ENCODE measurements around the gene RAG2.
A peak's percentile ranks its signal among the peaks of the same experiment; 100 is the strongest.
"Not testable (repeated sequence)": the region's sequence is repeated elsewhere in the genome, so short reads cannot be mapped to it uniquely, and the experiment has no call there.

Gene RAG2

GRCh38 chr11:36581536-36581935, 16.5 kb downstream of the RAG2 start:
- Mint-ChIP-seq H3K36me3 (ENCODE audit: low read depth) (no peaks in the 10 kb centered on the region), H3K4me1 (ENCODE audit: low read depth) (no peaks in the 10 kb centered on the region), H3K9me3 (no peaks in the 10 kb centered on the region), H3K4me3 (no peak overlapping the region), H3K27me3 (ENCODE audit: low read depth) (peaks cover 5% of the 10 kb centered on the region), H3K27ac (no peak overlapping the region)

- no peaks in the 10 kb centered on the region for H3K9me3 Mint-ChIP-seq
- H3K4me3 Mint-ChIP-seq = no peak overlapping the region
- H3K27me3 Mint-ChIP-seq (ENCODE audit: low read depth) = peaks cover 4% of the 10 kb centered on the region
- no peaks in the 10 kb centered on the region for H3K4me1 Mint-ChIP-seq (ENCODE audit: low read depth)
- H3K27ac Mint-ChIP-seq = no peak overlapping the region
- no peaks in the 10 kb centered on the region for H3K36me3 Mint-ChIP-seq (ENCODE audit: low read depth)
These were observed 19.6 kb downstream of the RAG2 start for GRCh38 chr11:36578458-36578857.

GRCh38 chr11:36577859-36578258, 20.2 kb downstream of the RAG2 start:
- Mint-ChIP-seq H3K9me3 (no peaks in the 10 kb centered on the region), H3K27me3 (ENCODE audit: low read depth) (peaks cover 4% of the 10 kb centered on the region), H3K27ac (no peak overlapping the region), H3K4me1 (ENCODE audit: low read depth) (no peaks in the 10 kb centered on the region), H3K36me3 (ENCODE audit: low read depth) (no peaks in the 10 kb centered on the region), H3K4me3 (no peak overlapping the region)

- no peaks in the 10 kb centered on the region for H3K9me3 Mint-ChIP-seq
- no peak overlapping the region for H3K4me3 Mint-ChIP-seq
- H3K4me1 Mint-ChIP-seq (ENCODE audit: low read depth) = no peaks in the 10 kb centered on the region
- H3K27ac Mint-ChIP-seq = no peak overlapping the region
- peaks cover 8% of the 10 kb centered on the region for H3K27me3 Mint-ChIP-seq (ENCODE audit: low read depth)
- H3K36me3 Mint-ChIP-seq (ENCODE audit: low read depth) = no peaks in the 10 kb centered on the region
These were observed 20.7 kb downstream of the RAG2 start for GRCh38 chr11:36577373-36577772.

GRCh38 chr11:36574486-36574885, 23.6 kb downstream of the RAG2 start:
- Mint-ChIP-seq H3K4me3 (no peak overlapping the region), H3K27ac (no peak overlapping the region), H3K27me3 (ENCODE audit: low read depth) (peaks cover 28% of the 10 kb centered on the region), H3K4me1 (ENCODE audit: low read depth) (no peaks in the 10 kb centered on the region), H3K9me3 (no peaks in the 10 kb centered on the region), H3K36me3 (ENCODE audit: low read depth) (no peaks in the 10 kb centered on the region)

DNA sequence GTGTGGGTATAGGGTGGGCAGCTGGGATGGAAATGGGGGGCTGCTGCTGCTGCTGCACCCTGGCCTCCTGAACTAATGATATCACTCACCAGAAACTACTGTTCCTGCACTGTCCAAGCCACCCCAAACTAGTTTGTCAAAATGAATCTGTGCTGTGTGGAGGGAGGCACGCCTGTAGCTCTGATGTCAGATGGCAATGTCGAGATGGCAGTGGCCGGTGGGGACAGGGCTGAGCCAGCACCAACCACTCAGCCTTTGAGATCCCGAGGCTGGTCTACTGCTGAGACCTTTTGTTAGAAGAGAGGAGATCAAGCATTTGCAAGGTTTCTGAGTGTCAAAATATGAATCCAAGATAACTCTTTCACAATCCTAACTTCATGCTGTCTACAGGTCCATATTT, 28.9 kb downstream of the RAG2 start:
- no peaks in the 10 kb centered on the region for H3K36me3 Mint-ChIP-seq (ENCODE audit: low read depth)
- peaks cover 4% of the 10 kb centered on the region for H3K4me1 Mint-ChIP-seq (ENCODE audit: low read depth)
- H3K9me3 Mint-ChIP-seq = no peaks in the 10 kb centered on the region
- no peak overlapping the region for H3K4me3 Mint-ChIP-seq
- H3K27me3 Mint-ChIP-seq (ENCODE audit: low read depth) = peaks cover 60% of the 10 kb centered on the region
- H3K27ac Mint-ChIP-seq = no peak overlapping the region

- Mint-ChIP-seq H3K9me3 (no peaks in the 10 kb centered on the region), H3K4me3 (no peak within 1 kb of the TSS), H3K27me3 (ENCODE audit: low read depth) (peaks cover 67% of the 10 kb centered on the region), H3K27ac (no peak within 1 kb of the TSS), H3K4me1 (ENCODE audit: low read depth) (peaks cover 5% of the 10 kb centered on the region), H3K36me3 (ENCODE audit: low read depth) (no peaks in the 10 kb centered on the region)
These were observed 30.3 kb downstream of the RAG2 start, which contains the start of gene RAG1 for GRCh38 chr11:36567694-36568093. Gene RAG1 (plus strand): TSS chr11:36568007. CDS start chr11:36573305, 5,298 bp downstream.

DNA sequence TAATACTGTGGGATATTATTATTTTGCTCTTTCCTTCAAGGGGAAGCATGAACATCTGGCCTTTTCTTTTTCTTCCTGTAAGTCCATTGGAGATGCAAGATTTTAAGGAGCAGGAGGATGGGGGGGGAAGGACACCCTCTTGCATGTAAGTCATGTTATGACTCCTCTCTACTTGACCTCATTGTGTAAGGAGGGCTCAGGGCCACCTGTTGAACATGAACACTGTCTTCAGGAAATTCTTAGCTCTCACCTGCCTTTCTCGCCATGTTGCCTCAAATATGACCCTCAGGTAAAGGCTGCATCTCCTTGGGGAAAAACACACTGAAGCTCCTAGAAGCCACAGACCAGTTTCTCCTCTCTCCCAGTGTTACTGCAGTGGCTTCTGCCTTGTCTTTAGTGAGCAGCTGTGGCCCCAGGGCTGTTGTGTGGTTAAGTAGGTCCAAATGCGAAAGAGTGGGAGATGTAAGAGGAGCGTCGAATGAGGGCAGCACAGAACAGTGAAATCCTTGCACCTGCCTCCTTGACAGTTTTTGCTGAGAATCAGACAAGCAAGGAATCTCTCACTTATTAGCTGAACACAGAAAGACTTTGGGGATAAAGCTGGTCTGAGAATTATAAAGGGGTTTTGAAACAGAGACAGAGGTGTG, 31.5 kb downstream of the RAG2 start:
- H3K27ac Mint-ChIP-seq = no peak overlapping the region
- H3K4me3 Mint-ChIP-seq = no peak overlapping the region
- no peaks in the 10 kb centered on the region for H3K36me3 Mint-ChIP-seq (ENCODE audit: low read depth)
- H3K27me3 Mint-ChIP-seq (ENCODE audit: low read depth) = peaks cover 67% of the 10 kb centered on the region
- no peaks in the 10 kb centered on the region for H3K9me3 Mint-ChIP-seq
- peaks cover 5% of the 10 kb centered on the region for H3K4me1 Mint-ChIP-seq (ENCODE audit: low read depth)

GRCh38 chr11:36565031-36565610, 32.9 kb downstream of the RAG2 start:
- Mint-ChIP-seq H3K27me3 (ENCODE audit: low read depth) (peaks cover 63% of the 10 kb centered on the region), H3K9me3 (peaks cover under 1% of the 10 kb centered on the region), H3K36me3 (ENCODE audit: low read depth) (peaks cover 2% of the 10 kb centered on the region), H3K27ac (no peak overlapping the region), H3K4me1 (ENCODE audit: low read depth) (peaks cover 5% of the 10 kb centered on the region), H3K4me3 (no peak overlapping the region)

- no peak overlapping the region for H3K27ac Mint-ChIP-seq
- peaks cover 7% of the 10 kb centered on the region for H3K9me3 Mint-ChIP-seq
- peak overlapping the region; percentile 64 for H3K4me3 Mint-ChIP-seq
- peaks cover 7% of the 10 kb centered on the region for H3K36me3 Mint-ChIP-seq (ENCODE audit: low read depth)
- peaks cover 69% of the 10 kb centered on the region for H3K27me3 Mint-ChIP-seq (ENCODE audit: low read depth)
- H3K4me1 Mint-ChIP-seq (ENCODE audit: low read depth) = peaks cover 9% of the 10 kb centered on the region
These were observed 33.5 kb downstream of the RAG2 start for GRCh38 chr11:36564376-36565030.

- H3K4me1 Mint-ChIP-seq (ENCODE audit: low read depth) = peaks cover 20% of the 10 kb centered on the region
- H3K27me3 Mint-ChIP-seq (ENCODE audit: low read depth) = peaks cover 31% of the 10 kb centered on the region
- peak overlapping the region; percentile 74 for H3K27ac Mint-ChIP-seq
- peaks cover 16% of the 10 kb centered on the region for H3K9me3 Mint-ChIP-seq
- peak overlapping the region; percentile 66 for H3K4me3 Mint-ChIP-seq
- peaks cover 8% of the 10 kb centered on the region for H3K36me3 Mint-ChIP-seq (ENCODE audit: low read depth)
These were observed 39.2 kb downstream of the RAG2 start for GRCh38 chr11:36558571-36559413.

GRCh38 chr11:36557991-36558390, 40.0 kb downstream of the RAG2 start:
- no peak overlapping the region for H3K4me3 Mint-ChIP-seq
- peaks cover 8% of the 10 kb centered on the region for H3K36me3 Mint-ChIP-seq (ENCODE audit: low read depth)
- H3K27ac Mint-ChIP-seq = no peak overlapping the region
- H3K9me3 Mint-ChIP-seq = peaks cover 16% of the 10 kb centered on the region
- H3K4me1 Mint-ChIP-seq (ENCODE audit: low read depth) = peaks cover 20% of the 10 kb centered on the region
- peaks cover 26% of the 10 kb centered on the region for H3K27me3 Mint-ChIP-seq (ENCODE audit: low read depth)

DNA sequence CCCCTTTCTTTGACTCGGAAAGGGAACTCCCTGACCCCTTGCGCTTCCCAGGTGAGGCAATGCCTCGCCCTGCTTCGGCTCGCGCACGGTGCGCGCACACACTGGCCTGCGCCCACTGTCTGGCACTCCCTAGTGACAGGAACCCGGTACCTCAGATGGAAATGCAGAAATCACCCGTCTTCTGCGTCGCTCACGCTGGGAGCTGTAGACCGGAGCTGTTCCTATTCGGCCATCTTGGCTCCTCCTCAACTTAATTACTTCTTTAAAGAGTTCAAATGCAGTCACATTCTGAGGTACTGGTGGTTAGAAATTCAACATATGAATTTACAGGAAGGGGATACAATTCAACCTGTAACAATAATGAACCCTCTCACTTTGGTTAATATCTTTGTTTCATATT, 40.6 kb downstream of the RAG2 start:
- not testable (repeated sequence) for H3K36me3 Mint-ChIP-seq (ENCODE audit: low read depth); H3K4me3 Mint-ChIP-seq; H3K27ac Mint-ChIP-seq
- H3K9me3 Mint-ChIP-seq = peaks cover 16% of the 10 kb centered on the region
- peaks cover 20% of the 10 kb centered on the region for H3K4me1 Mint-ChIP-seq (ENCODE audit: low read depth)
- H3K27me3 Mint-ChIP-seq (ENCODE audit: low read depth) = peaks cover 22% of the 10 kb centered on the region

GRCh38 chr11:36550385-36551115, 47.5 kb downstream of the RAG2 start:
- no peaks in the 10 kb centered on the region for H3K9me3 Mint-ChIP-seq
- H3K4me1 Mint-ChIP-seq (ENCODE audit: low read depth) = no peaks in the 10 kb centered on the region
- no peak overlapping the region for H3K27ac Mint-ChIP-seq

More at GRCh38 chr11:36550385-36551115, 47.5 kb downstream of the RAG2 start:
- H3K36me3 Mint-ChIP-seq (ENCODE audit: low read depth) = no peaks in the 10 kb centered on the region
- H3K27me3 Mint-ChIP-seq (ENCODE audit: low read depth) = peaks cover 53% of the 10 kb centered on the region
- H3K4me3 Mint-ChIP-seq = no peak overlapping the region
